ENCODE measurements around the gene ASB6. TPM values are rescaled to one million over a fixed set of nuclear protein-coding genes. Genes with fewer than 3 reads are reported as not detected.

The ASB6 gene
- total RNA-seq, 1 experiment from 2014 or later = 21.0 TPM

- Histone ChIP-seq H2AFZ (ENCODE audit: low read length) (no peak overlapping the region), H3K23ac (ENCODE audit: insufficient read length, low read depth, low read length) (no peak overlapping the region), H3K79me2 (ENCODE audit: insufficient read depth, low read length) (peaks cover 3% of the 10 kb centered on the region; the same call in 1 of the 2 replicates), H3K14ac (ENCODE audit: insufficient read depth, low read length) (no peak overlapping the region; the same call in 1 of the 2 replicates), H2AK5ac (ENCODE audit: insufficient read length, low read length) (no peak overlapping the region), H3K4me2 (ENCODE audit: insufficient read depth, insufficient read length, low read length) (no peak overlapping the region), H3K9me3 (ENCODE audit: control insufficient read depth, low read depth, low read length) (no peaks in the 10 kb centered on the region), H2BK5ac (ENCODE audit: insufficient read length, low read length) (no peak overlapping the region), H2BK15ac (ENCODE audit: low read depth, low read length) (no peak overlapping the region), H3K18ac (ENCODE audit: insufficient read length, low read depth, low read length) (no peak overlapping the region), H4K91ac (ENCODE audit: insufficient read length, low read depth, low read length) (no peak overlapping the region), H3K27ac (ENCODE audit: insufficient read length, low read depth, low read length) (no peak overlapping the region), H4K5ac (ENCODE audit: insufficient read length, low read depth, low read length) (no peak overlapping the region), H3K79me1 (ENCODE audit: insufficient read depth, low read depth, low read length, poor library complexity, severe bottlenecking) (peaks cover 11% of the 10 kb centered on the region), H2BK20ac (ENCODE audit: low read depth, low read length, poor library complexity, severe bottlenecking) (no peak overlapping the region), H3K56ac (ENCODE audit: insufficient read length, low read depth, low read length) (no peak overlapping the region), H2BK12ac (ENCODE audit: insufficient read length, low read depth, low read length) (no peak overlapping the region), H4K8ac (replicated peaks; ENCODE audit: insufficient read length, low read depth, low read length) (no peak overlapping the region), H3K27me3 (ENCODE audit: insufficient read depth, low read length) (no peaks in the 10 kb centered on the region), H3K4ac (ENCODE audit: low read depth, low read length) (no peak overlapping the region), H3K9ac (ENCODE audit: extremely low read depth, insufficient read length, low read length) (no peak overlapping the region), H3K23me2 (ENCODE audit: insufficient read length, low read depth, low read length, poor library complexity, severe bottlenecking) (peaks cover 12% of the 10 kb centered on the region), H4K20me1 (ENCODE audit: control insufficient read depth, insufficient read depth, insufficient read length) (no peaks in the 10 kb centered on the region), H3K4me1 (ENCODE audit: insufficient read depth, low read length) (no peaks in the 10 kb centered on the region), H2BK120ac (ENCODE audit: low read depth, low read length, poor library complexity, severe bottlenecking) (no peak overlapping the region), H3T11ph (ENCODE audit: low read length) (no peak overlapping the region)
- Mint-ChIP-seq H3K4me3 (no peak overlapping the region), H3K4me1 (peaks cover 7 to 17% of the 10 kb centered on the region in 2 experiments), H3K9me3 (no peaks in the 10 kb centered on the region; a peak in 2 of 5 replicates), H3K27me3 (ENCODE audit: low read depth) (no peaks in the 10 kb centered on the region; the same call in 1 of the 2 replicates), H3K27ac (no peak overlapping the region), H3K36me3 (ENCODE audit: insufficient read depth in 1 of 3, low read depth in 3 of 3) (no peaks in the 10 kb centered on the region; a peak in 2 of 7 replicates)
- no CpG with 5 or more reads among the region's 17 CpGs for WGBS (ENCODE audit: extremely low coverage, insufficient read length, low lambda C conversion rate)
- DNase-seq = no peak
- no peak for TF ChIP-seq CTCF (conservative IDR thresholded peaks at IDR 0.05)
Observed at GRCh38 chr9:129644902-129645301, 3.0 kb upstream of the ASB6 start.

Measured in H9 (cell line).